Measurements from ENCODE around the gene FKBP15. TPM values are rescaled to one million over a fixed set of nuclear protein-coding genes. Genes with fewer than 3 reads are reported as not detected.

FKBP15 gene
- total RNA-seq, 1 experiment from 2014 or later = 23.5 TPM

GRCh38 chr9:113219186-113219936 lies 1.7 kb downstream of the FKBP15 start:
- H3K9me3 ChIP-seq (ENCODE audit: low read depth, low read length, poor library complexity, severe bottlenecking) = no peaks in the 10 kb centered on the region
- peaks cover 18% of the 10 kb centered on the region for H3K4me1 ChIP-seq (ENCODE audit: insufficient read depth, low read length, poor library complexity, severe bottlenecking)
- CTCF ChIA-PET = no interaction called here
- no peak overlapping the region for H3K4me3 ChIP-seq (ENCODE audit: low read depth, low read length, poor library complexity, severe bottlenecking)
- no TSS peak for BruUV-seq (replicated peaks)
- POLR2A ChIA-PET (ENCODE audit: low non-redundant PET) = no interaction called here
- TF ChIP-seq CTCF (conservative IDR thresholded peaks at IDR 0.05; ENCODE audit: low read depth, low read length) = no peak
- no peak for TF ChIP-seq EZH2 (IDR thresholded peaks at IDR 0.05; ENCODE audit: borderline replicate concordance, low read depth, low read length, poor library complexity, severe bottlenecking)
- no peak overlapping the region for H3K27ac ChIP-seq (ENCODE audit: low read depth, low read length, poor library complexity, severe bottlenecking)
- H3K27me3 ChIP-seq (replicated peaks; ENCODE audit: insufficient read depth, low read depth, low read length, poor library complexity) = no peaks in the 10 kb centered on the region
- intact Hi-C loops (cut with micrococcal nuclease; ENCODE audit: unreplicated experiment) = no loop called here
- peaks cover 4% of the 10 kb centered on the region for H3K36me3 ChIP-seq (ENCODE audit: insufficient read depth, low read length, poor library complexity, severe bottlenecking)
- DNase-seq (ENCODE audit: low spot score) = no peak

- intact Hi-C loops (cut with micrococcal nuclease; ENCODE audit: unreplicated experiment) = no loop called here
- H3K4me3 ChIP-seq (ENCODE audit: low read depth, low read length, poor library complexity, severe bottlenecking) = no peak overlapping the region
- H3K4me1 ChIP-seq (ENCODE audit: insufficient read depth, low read length, poor library complexity, severe bottlenecking) = peaks cover 6% of the 10 kb centered on the region
- no peaks in the 10 kb centered on the region for H3K9me3 ChIP-seq (ENCODE audit: low read depth, low read length, poor library complexity, severe bottlenecking)
- H3K27ac ChIP-seq (ENCODE audit: low read depth, low read length, poor library complexity, severe bottlenecking) = no peak overlapping the region
- BruUV-seq (replicated peaks) = no TSS peak
- no peak for DNase-seq (ENCODE audit: low spot score)
- ChIA-PET POLR2A (ENCODE audit: low non-redundant PET) (no interaction called here), CTCF (no interaction called here)
- H3K36me3 ChIP-seq (ENCODE audit: insufficient read depth, low read length, poor library complexity, severe bottlenecking) = no peaks in the 10 kb centered on the region
- H3K27me3 ChIP-seq (replicated peaks; ENCODE audit: insufficient read depth, low read depth, low read length, poor library complexity) = no peaks in the 10 kb centered on the region
- TF ChIP-seq CTCF (conservative IDR thresholded peaks at IDR 0.05; ENCODE audit: low read depth, low read length) = no peak
- no peak for TF ChIP-seq EZH2 (IDR thresholded peaks at IDR 0.05; ENCODE audit: borderline replicate concordance, low read depth, low read length, poor library complexity, severe bottlenecking)
These were observed 4.7 kb downstream of the FKBP15 start for GRCh38 chr9:113216406-113216805.

GRCh38 chr9:113215132-113215531 lies 5.9 kb downstream of the FKBP15 start:
- no TSS peak for BruUV-seq (replicated peaks)
- ChIA-PET CTCF (no interaction called here), POLR2A (ENCODE audit: low non-redundant PET) (no interaction called here)
- H3K4me1 ChIP-seq (ENCODE audit: insufficient read depth, low read length, poor library complexity, severe bottlenecking) = peaks cover 3% of the 10 kb centered on the region
- intact Hi-C loops (cut with micrococcal nuclease; ENCODE audit: unreplicated experiment) = no loop called here
- DNase-seq (ENCODE audit: low spot score) = peak; percentile 22
- H3K27me3 ChIP-seq (replicated peaks; ENCODE audit: insufficient read depth, low read depth, low read length, poor library complexity) = no peaks in the 10 kb centered on the region
- no peaks in the 10 kb centered on the region for H3K36me3 ChIP-seq (ENCODE audit: insufficient read depth, low read length, poor library complexity, severe bottlenecking)
- no peaks in the 10 kb centered on the region for H3K9me3 ChIP-seq (ENCODE audit: low read depth, low read length, poor library complexity, severe bottlenecking)
- H3K4me3 ChIP-seq (ENCODE audit: low read depth, low read length, poor library complexity, severe bottlenecking) = no peak overlapping the region
- no peak overlapping the region for H3K27ac ChIP-seq (ENCODE audit: low read depth, low read length, poor library complexity, severe bottlenecking)
- no peak for TF ChIP-seq EZH2 (IDR thresholded peaks at IDR 0.05; ENCODE audit: borderline replicate concordance, low read depth, low read length, poor library complexity, severe bottlenecking)
- TF ChIP-seq CTCF (conservative IDR thresholded peaks at IDR 0.05; ENCODE audit: low read depth, low read length) = no peak

All from A673 (cell line).